Activated naive CD8-positive, alpha-beta T cell (primary cell): ENCODE results near the gene BRCA1.
"Not testable (repeated sequence)": the region's sequence is repeated elsewhere in the genome, so short reads cannot be mapped to it uniquely, and the experiment has no call there.

Experiments
- H3K27ac Mint-ChIP-seq: one replicate; pipeline ENCODE4 v1.8.0; 2021; ENCODE audit warnings: mixed read lengths
- H3K27me3 Mint-ChIP-seq: one replicate; pipeline ENCODE4 v1.8.0; 2021; ENCODE audit warnings: mixed read lengths
- H3K36me3 Mint-ChIP-seq: one replicate; pipeline ENCODE4 v1.8.0; 2021; ENCODE audit warnings: mixed read lengths
- H3K4me1 Mint-ChIP-seq: one replicate; pipeline ENCODE4 v1.8.0; 2021; ENCODE audit warnings: low read depth, mixed read lengths
- H3K4me3 Mint-ChIP-seq: one replicate; pipeline ENCODE4 v1.8.0; 2021; ENCODE audit warnings: mild to moderate bottlenecking, mixed read lengths
- H3K9me3 Mint-ChIP-seq: one replicate; pipeline ENCODE4 v1.8.0; 2021; ENCODE audit warnings: low read depth, mixed read lengths

The BRCA1 gene

DNA sequence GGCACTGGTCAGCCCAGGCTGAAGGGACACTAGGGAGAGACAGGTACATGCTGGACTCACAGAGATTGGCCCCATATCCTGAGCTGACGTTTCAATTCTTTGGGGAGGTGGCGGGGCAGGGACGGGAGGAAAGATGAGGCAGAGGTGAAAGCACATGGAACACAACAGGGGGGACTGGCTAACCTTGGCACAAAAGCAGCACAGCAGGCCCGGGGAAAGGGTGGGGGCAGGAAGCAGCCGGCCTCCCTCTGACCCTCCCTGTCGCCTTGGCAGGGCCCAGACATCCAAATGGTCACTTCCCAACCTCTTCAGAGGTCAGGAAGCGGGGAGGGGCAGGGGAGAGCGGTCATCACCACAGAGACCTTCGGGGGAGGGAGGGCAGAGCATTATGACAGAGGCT, 109.6 kb downstream of the BRCA1 start:
- Mint-ChIP-seq H3K4me1 (peaks cover 21% of the 10 kb centered on the region), H3K27ac (no peak overlapping the region)

DNA sequence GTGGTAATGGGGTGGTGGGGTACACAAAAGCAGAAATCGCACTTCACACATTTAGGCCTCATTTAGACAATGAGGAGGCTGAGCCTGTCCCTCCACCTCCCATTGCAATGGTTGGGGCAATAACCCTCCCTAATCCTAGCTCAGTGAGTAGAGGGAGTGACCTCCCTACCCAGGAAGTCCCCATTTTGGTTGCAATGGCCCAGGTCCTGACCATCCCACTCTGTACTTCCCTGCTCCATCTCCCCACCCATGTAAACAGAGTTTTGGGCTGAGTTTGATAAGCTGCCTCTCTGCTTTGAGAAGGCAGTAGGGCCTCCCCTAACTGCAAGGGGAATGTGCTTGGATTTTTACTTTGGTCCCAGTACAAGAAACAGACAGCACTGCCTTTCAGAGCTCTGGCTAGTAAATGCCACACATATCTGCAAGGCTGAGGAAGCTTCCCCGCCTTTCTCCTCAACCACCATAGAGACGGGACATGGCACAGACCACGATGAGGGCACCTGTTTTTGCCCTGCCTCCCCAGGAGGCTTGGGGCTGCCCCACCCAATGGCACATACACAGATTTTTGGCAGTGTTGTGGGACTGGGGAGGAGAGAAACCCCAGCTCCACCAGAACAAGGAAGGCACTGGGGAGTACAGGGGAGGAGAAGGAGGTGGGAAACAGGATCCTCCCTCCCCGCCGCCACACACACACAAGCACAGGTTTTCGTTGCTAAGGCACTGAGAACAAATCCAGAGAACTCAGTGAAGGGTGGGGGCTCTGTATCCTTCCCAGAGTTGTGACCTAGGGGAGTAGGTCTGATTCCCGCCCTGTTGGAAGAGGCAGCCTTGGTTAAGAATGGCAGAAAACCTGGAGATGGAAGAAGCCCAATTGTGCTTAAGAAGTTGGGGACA, 110.3 kb downstream of the BRCA1 start:
- Mint-ChIP-seq H3K4me1 (peaks cover 23% of the 10 kb centered on the region), H3K9me3 (no peaks in the 10 kb centered on the region), H3K27ac (peak overlapping the region; percentile 14), H3K27me3 (no peaks in the 10 kb centered on the region), H3K36me3 (no peaks in the 10 kb centered on the region), H3K4me3 (no peak overlapping the region)

More for the DNA sequence above, 109.6 kb downstream of the BRCA1 start:
- H3K9me3 Mint-ChIP-seq, result no peaks in the 10 kb centered on the region
- H3K27me3 Mint-ChIP-seq, result no peaks in the 10 kb centered on the region
- H3K4me3 Mint-ChIP-seq, result no peak overlapping the region
- H3K36me3 Mint-ChIP-seq, result no peaks in the 10 kb centered on the region

DNA sequence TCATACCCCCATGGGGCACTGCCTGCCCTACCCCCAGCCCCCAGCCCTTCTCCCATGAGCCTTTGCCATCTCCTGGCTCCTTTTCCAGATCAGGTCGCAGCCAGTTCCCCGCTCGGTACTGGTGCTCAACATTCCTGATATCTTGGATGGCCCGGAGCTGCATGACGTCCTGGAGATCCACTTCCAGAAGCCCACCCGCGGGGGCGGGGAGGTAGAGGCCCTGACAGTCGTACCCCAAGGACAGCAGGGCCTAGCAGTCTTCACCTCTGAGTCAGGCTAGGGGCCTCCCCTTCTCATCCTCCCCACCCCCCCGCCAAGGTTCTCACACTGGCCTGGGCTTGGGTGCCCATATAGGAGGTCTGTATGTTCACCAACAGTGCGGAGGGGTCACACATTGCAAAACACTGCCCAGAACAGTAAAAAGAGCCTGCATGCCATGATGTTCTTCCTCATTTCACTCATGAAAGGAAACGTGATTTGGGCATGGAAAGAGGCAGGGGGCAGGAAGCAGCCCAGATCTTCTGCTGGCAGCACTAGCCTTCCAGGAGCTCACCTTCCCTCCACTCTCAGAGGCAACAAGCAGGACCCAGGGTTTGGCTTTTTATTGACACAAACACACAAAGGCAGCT, 111.0 kb downstream of the BRCA1 start:
- H3K4me3 Mint-ChIP-seq, result no peak overlapping the region
- H3K4me1 Mint-ChIP-seq, result peaks cover 17% of the 10 kb centered on the region
- no peak overlapping the region for H3K27ac Mint-ChIP-seq
- H3K27me3 Mint-ChIP-seq, result no peaks in the 10 kb centered on the region
- no peaks in the 10 kb centered on the region for H3K36me3 Mint-ChIP-seq
- no peaks in the 10 kb centered on the region for H3K9me3 Mint-ChIP-seq

DNA sequence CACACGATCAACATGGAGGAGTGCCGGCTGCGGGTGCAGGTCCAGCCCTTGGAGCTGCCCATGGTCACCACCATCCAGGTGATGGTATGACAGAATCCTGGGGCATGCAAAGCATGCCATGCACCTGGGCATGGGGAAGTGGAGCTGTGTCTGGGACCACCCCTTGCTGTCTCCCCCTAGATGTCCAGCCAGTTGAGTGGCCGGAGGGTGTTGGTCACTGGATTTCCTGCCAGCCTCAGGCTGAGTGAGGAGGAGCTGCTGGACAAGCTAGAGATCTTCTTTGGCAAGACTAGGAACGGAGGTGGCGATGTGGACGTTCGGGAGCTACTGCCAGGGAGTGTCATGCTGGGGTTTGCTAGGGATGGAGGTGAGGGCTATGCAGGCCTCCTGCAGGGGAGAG, 111.9 kb downstream of the BRCA1 start:
- no peaks in the 10 kb centered on the region for H3K9me3 Mint-ChIP-seq
- no peak overlapping the region for H3K27ac Mint-ChIP-seq
- no peaks in the 10 kb centered on the region for H3K27me3 Mint-ChIP-seq
- no peak overlapping the region for H3K4me3 Mint-ChIP-seq
- H3K4me1 Mint-ChIP-seq, result peaks cover 12% of the 10 kb centered on the region
- H3K36me3 Mint-ChIP-seq, result no peaks in the 10 kb centered on the region

DNA sequence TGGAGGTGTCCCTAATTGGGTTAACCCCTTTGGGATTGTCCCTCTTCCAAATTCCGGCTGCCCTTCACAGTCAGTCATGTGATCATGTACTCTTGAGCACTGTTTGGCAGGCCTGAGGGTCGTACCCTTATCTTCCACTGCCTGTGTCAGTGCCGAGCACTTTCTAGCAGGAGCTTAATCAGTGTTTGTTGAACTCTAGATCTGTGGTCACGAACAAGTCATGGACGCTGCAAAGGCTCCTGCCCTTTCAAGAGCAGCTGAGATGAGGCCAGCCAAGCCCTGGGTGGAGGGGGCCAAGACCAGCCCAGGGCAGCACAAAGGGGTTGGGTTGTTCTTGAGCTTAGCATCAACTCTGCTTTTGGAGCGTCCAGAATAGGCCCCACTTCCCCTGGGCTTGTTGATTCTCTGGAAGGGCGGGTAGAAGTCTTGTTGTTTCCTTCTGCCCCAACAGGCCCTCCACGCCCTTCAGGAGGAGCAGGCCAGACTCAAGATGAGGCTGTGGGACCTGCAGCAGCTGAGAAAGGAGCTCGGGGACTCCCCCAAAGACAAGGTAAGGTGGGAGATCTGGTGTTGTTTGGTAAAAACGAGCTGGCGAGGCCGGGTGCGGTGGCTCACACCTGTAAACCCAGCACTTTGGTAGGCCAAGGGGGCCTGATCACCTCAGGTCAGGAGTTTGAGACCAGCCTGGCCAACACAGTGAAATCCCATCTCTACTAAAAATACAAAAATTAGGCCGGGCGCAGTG, 113.3 kb downstream of the BRCA1 start:
- Mint-ChIP-seq H3K36me3 (no peaks in the 10 kb centered on the region), H3K4me3 (no peak overlapping the region), H3K4me1 (peaks cover 12% of the 10 kb centered on the region), H3K9me3 (no peaks in the 10 kb centered on the region), H3K27me3 (no peaks in the 10 kb centered on the region), H3K27ac (no peak overlapping the region)

DNA sequence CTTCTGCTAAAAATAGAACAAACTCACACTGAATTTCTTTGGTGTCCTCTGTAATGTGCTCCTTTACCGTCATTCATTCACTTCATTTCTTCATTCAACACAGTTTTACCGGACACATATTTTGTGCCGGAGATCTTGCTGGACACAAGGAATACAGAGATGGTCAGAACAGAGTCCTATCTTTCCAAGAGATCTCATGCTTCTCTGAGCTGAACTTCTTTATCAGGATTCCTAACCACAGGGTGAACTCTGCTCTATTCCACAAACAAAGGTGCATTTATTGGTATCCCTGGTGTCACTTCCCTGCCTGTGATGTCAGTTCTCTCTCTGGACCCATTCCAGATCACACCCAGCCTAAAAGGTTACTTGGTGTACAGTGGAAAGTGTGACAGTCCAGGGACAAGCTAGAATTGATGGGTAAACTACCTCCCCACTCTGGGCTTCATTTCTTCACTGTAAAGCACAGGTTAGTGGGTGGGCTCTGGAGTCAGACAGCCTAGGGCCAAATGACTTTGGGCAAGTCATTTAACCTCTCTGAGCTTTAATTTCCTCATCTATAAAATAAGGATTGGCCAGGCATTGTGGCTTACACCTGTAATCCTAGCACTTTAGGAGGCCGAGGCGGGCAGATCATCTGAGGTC, 114.4 kb downstream of the BRCA1 start:
- Mint-ChIP-seq H3K36me3 (no peaks in the 10 kb centered on the region), H3K4me1 (peaks cover 19% of the 10 kb centered on the region), H3K27me3 (no peaks in the 10 kb centered on the region), H3K27ac (peak overlapping the region; percentile 12), H3K4me3 (no peak overlapping the region), H3K9me3 (no peaks in the 10 kb centered on the region)

DNA sequence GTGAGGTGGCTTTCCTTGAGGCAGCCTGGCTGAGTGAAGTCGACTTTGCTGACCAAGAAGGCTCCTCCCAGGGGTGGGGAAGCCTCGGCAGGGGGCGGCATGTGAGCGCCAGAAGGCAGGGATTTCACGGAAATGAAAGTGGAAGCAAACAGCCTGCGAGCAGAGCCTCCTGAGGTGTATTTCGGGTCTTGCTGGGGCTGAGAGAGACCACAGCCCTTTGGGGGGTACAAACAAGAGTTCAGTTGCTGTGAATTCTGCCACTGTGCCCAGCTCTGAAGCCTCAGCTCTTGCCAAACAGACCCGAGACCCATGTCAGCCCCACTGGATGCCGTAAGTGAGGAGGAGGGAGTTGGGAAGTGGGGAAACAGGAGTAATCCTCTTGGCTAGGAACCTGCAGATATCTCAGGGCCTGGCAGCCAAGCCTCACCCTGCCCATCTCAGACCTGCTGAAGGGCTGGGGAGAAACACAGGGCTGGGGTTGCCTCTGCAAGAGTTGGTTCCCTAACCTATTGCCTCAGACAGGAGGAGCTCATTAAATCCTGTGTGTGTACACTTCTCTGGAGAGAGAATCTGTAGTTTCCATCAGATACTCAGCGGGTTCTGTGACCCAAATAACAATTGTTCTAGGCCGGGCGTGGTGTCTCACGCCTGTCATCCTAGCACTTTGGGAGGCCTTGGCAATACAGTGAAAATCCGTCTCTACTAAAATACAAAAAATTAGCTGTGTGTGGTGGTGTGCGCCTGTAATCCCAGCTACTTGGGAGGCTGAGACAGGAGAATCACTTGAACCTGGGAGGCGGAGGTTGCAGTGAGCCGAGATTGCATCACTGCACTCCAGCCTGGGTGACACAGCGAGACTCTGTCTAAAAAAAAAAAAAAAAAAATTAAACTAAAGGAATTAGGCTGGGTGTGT, 118.3 kb downstream of the BRCA1 start, which contains the start of gene IFI35:
TSS of gene IFI35 (plus strand) at position 146 of the 913 bp plus-strand sequence. CDS start at position 310, 164 bp downstream.
- H3K9me3 Mint-ChIP-seq, result no peaks in the 10 kb centered on the region
- peak within 1 kb of the TSS; percentile 99 for H3K27ac Mint-ChIP-seq
- peaks cover 30% of the 10 kb centered on the region for H3K4me1 Mint-ChIP-seq
- H3K27me3 Mint-ChIP-seq, result no peaks in the 10 kb centered on the region
- H3K36me3 Mint-ChIP-seq, result no peaks in the 10 kb centered on the region
- peak within 1 kb of the TSS; percentile 99 for H3K4me3 Mint-ChIP-seq

DNA sequence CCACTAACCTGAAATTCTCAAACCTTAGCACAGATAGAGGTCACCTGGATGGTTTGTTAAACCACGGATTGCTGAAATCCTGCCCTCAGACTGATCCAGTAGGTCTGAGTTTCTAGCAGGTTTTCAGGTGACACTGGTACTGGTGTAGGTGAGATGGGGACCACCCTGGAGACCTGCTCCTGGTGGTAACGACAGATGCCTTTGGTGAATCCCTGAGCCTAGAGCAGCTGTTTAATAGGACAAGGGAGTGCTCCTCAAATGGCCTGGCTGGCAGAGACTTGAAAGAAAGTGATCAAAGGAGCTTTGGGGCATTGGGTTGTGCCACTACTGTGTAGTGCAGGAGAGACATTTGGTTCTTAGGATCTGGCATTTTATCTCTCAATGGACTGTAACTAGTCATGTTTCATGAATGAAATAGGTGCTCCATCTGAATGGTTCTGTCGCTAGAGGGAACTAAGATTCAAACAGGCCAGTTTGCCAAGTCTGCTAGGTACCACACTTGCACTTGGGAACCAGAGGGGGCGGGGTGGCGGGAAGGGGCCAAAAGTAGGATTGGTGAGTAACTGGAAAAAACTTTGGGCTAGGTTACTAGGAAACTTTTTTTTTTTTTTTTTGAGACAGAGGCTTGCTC, 121.5 kb downstream of the BRCA1 start:
- peaks cover 11% of the 10 kb centered on the region for H3K36me3 Mint-ChIP-seq
- no peaks in the 10 kb centered on the region for H3K9me3 Mint-ChIP-seq
- H3K4me1 Mint-ChIP-seq, result peaks cover 36% of the 10 kb centered on the region
- peak overlapping the region; percentile 61 for H3K27ac Mint-ChIP-seq
- no peaks in the 10 kb centered on the region for H3K27me3 Mint-ChIP-seq
- no peak overlapping the region for H3K4me3 Mint-ChIP-seq

DNA sequence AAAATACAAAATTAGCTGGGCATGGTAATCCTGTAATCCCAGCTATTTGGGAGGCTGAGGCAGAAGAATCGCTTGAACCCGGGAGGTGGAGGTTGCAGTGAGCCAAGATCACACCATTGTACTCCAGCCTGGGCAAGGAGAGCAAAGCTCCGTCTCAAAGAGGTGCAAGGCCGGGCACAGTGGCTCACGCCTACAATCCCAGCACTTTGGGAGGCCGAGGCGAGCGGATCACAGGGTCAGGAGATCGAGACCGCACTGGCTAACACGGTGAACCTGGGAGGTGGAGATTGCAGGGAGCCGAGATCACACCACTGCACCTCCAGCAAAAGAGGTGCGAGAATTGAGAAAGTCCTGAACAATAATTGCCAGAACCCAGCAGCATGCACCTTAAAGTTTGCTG, 124.3 kb downstream of the BRCA1 start:
- H3K4me3 Mint-ChIP-seq, result peak overlapping the region; percentile 58
- H3K36me3 Mint-ChIP-seq, result peaks cover 11% of the 10 kb centered on the region
- H3K9me3 Mint-ChIP-seq, H3K27me3 Mint-ChIP-seq: not testable (repeated sequence)
- peak overlapping the region; percentile 54 for H3K27ac Mint-ChIP-seq
- peaks cover 31% of the 10 kb centered on the region for H3K4me1 Mint-ChIP-seq

DNA sequence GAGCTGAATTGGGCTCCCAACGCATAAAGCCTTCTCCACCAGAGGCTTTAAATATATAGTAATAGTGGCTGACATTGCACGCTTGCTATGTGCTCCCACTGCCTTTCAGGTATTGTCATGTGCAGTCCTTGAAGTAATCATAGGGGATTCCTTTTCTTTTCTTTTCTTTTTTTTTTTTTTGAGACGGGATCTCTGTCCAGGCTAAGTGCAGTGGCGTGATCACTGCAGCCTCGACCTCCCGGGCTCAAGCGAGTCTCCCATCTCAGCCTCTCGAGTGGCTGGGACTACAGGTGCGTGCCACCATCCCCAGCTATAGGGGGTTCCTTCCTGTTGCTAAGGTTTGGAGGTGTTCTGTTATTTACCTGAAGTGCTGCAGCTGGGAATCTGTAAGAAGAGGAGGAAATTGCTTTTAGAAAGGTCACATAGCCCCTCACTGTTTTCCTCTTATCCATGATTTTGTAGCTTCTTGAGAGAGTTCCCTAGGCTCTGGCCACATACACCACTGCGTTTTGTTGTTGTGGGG, 126.1 kb downstream of the BRCA1 start:
- Mint-ChIP-seq H3K27me3 (no peaks in the 10 kb centered on the region), H3K4me1 (peaks cover 31% of the 10 kb centered on the region), H3K36me3 (peaks cover 11% of the 10 kb centered on the region), H3K4me3 (peak overlapping the region; percentile 98), H3K9me3 (no peaks in the 10 kb centered on the region), H3K27ac (peak overlapping the region; percentile 98)

DNA sequence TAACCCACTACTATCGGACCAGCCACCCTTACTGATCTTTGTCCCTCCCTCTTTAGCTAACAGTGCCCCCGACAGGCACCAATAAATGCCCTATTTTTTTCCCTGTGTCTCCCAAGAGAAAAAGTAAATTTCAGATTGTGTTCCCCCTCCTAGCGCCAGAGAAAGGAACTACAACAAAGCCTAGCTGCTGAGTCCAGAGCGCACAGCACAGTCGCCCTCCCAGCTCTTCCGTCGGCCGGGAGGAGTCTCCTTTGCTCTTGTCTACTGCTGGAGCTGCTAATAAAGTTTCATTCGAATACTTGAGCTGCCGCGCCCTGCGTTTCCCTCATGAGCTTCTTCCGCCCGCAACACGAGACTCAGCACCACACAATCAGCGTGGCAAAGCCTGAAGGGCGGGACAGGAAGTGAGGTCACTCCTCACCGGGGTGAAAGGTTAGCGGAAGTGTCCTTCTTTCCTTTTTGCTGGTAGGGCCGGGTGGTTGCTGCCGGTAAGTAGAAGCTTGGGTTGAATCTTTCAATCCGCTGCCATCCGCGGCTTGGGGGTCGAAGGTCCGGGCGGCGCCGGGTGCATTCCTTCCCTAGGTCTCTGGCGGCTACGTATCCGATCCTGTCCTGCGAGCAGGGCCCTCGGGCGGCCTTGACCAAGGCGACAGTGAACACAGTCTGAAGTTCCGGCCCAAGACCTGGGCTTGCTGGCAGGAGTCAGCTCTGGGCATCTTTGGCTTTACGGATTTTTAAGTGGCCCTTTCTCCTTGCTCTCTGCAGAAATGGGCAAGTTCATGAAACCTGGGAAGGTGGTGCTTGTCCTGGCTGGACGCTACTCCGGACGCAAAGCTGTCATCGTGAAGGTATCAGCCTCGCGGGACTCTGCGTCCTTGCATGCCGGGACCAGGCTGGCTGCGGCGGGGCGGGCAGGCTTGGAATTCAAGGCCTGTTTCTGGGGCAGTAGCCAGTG, 126.9 kb downstream of the BRCA1 start, which contains the start of gene RPL27:
TSS of gene RPL27 (plus strand) at position 436 of the 955 bp plus-strand sequence. CDS start at position 768, 332 bp downstream.
- H3K9me3 Mint-ChIP-seq, result no peaks in the 10 kb centered on the region
- H3K27me3 Mint-ChIP-seq, result no peaks in the 10 kb centered on the region
- peaks cover 11% of the 10 kb centered on the region for H3K36me3 Mint-ChIP-seq
- H3K4me1 Mint-ChIP-seq, result peaks cover 29% of the 10 kb centered on the region
- peak within 1 kb of the TSS; percentile 98 for H3K4me3 Mint-ChIP-seq
- H3K27ac Mint-ChIP-seq, result peak within 1 kb of the TSS; percentile 98

DNA sequence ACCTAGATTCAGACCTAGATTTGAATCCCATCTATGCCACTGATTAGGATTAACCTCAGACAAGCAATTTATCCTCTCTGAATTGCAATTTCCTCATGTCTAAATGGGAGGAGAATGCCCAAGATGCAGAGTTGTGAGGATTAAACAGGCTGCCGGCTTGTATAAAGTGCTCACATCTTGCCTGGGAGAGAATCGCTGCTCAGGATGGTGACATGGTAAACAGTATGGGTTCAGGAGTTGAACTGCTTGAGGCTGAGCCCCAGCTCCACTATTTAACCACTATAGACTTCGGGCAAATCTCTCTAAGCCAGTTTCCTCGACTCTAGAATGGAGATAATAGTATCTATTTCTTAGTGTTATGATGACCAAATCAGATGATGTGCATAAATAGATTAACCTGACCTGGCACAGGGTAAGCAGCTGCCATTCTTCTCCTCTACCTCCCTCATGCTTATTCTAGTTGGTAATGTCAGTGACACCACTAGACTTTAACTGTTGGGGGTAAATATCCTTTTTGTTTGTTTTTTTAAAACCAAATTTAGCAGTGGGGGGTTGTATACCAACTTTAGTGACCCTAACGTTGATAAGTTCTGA, 127.7 kb downstream of the BRCA1 start:
- no peaks in the 10 kb centered on the region for H3K27me3 Mint-ChIP-seq
- no peaks in the 10 kb centered on the region for H3K9me3 Mint-ChIP-seq
- H3K36me3 Mint-ChIP-seq, result peaks cover 11% of the 10 kb centered on the region
- peaks cover 25% of the 10 kb centered on the region for H3K4me1 Mint-ChIP-seq
- H3K4me3 Mint-ChIP-seq, result peak overlapping the region; percentile 98
- peak overlapping the region; percentile 98 for H3K27ac Mint-ChIP-seq
